ENCODE measurements around the gene PIGR.

The PIGR gene

DNA sequence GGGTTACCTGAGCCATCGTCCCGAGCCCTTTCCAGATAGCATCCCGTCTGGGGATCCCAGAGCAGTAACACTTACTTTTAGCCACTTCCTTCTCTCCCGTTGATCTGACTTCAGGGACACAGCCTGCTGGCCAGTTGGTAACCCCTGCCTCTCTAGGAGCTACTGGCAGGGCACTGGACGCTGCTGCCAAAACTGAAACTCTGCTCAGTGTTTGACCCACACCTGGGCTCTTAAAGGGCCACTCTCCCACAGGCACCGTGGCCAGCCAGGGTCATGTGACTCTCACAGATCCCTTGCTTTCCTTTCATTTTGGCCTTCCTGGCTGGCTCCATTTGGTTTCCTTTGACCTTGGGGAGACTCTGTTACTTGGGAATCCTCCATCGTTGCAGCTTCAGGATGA, at the start of gene PIGR:
Gene PIGR (minus strand): TSS at position 206 of the 400 bp plus-strand sequence. CDS start 5,935 bp downstream, outside the sequence.
- Histone ChIP-seq H3K27ac (ENCODE audit: low read length) (no peak within 1 kb of the TSS), H3K27me3 (ENCODE audit: insufficient read depth, low read length, poor library complexity) (no peaks in the 10 kb centered on the region), H3K4me3 (ENCODE audit: low read depth in 1 of 2, low read length in 2 of 2) (no peak within 1 kb of the TSS), H3K9ac (ENCODE audit: low read depth, low read length) (no peak within 1 kb of the TSS), H4K20me1 (ENCODE audit: insufficient read depth, low read length) (no peaks in the 10 kb centered on the region), H3K36me3 (ENCODE audit: insufficient read depth, low read length) (no peaks in the 10 kb centered on the region), H3K4me2 (ENCODE audit: insufficient read depth, low read length) (no peak within 1 kb of the TSS), H3K4me1 (ENCODE audit: insufficient read depth, low read length) (no peaks in the 10 kb centered on the region), H2AFZ (ENCODE audit: low read depth, low read length) (no peak within 1 kb of the TSS), H3K79me2 (ENCODE audit: insufficient read depth, low read length) (no peaks in the 10 kb centered on the region), H3K9me3 (ENCODE audit: insufficient read depth, low read length, severe bottlenecking) (no peaks in the 10 kb centered on the region)
- TF ChIP-seq EZH2 (IDR thresholded peaks at IDR 0.05; ENCODE audit: borderline replicate concordance, low read depth, low read length, severe bottlenecking) (no peak), CTCF (IDR thresholded peaks at IDR 0.05; ENCODE audit: borderline replicate concordance, extremely low read depth, low read length, poor library complexity, severe bottlenecking) (no peak)
- ATAC-seq (ENCODE audit: insufficient read depth, low read depth) (no peak), DNase-seq (no peak)

GRCh38 chr1:206992790-206993189, 46.5 kb upstream of the PIGR start:
- Histone ChIP-seq H3K9ac (ENCODE audit: low read depth, low read length) (no peak overlapping the region), H3K4me2 (ENCODE audit: insufficient read depth, low read length) (no peak overlapping the region), H3K79me2 (ENCODE audit: insufficient read depth, low read length) (no peaks in the 10 kb centered on the region), H3K4me3 (ENCODE audit: low read depth in 1 of 2, low read length in 2 of 2) (no peak overlapping the region), H3K36me3 (ENCODE audit: insufficient read depth, low read length) (no peaks in the 10 kb centered on the region), H3K27ac (ENCODE audit: low read length) (no peak overlapping the region), H3K4me1 (ENCODE audit: insufficient read depth, low read length) (no peaks in the 10 kb centered on the region), H2AFZ (ENCODE audit: low read depth, low read length) (no peak overlapping the region), H4K20me1 (ENCODE audit: insufficient read depth, low read length) (no peaks in the 10 kb centered on the region), H3K27me3 (ENCODE audit: insufficient read depth, low read length, poor library complexity) (peaks cover 15% of the 10 kb centered on the region), H3K9me3 (ENCODE audit: insufficient read depth, low read length, severe bottlenecking) (no peaks in the 10 kb centered on the region)
- ATAC-seq (ENCODE audit: insufficient read depth, low read depth) = no peak
- no peak for DNase-seq
- TF ChIP-seq EZH2 (IDR thresholded peaks at IDR 0.05; ENCODE audit: borderline replicate concordance, low read depth, low read length, severe bottlenecking) (no peak), CTCF (IDR thresholded peaks at IDR 0.05; ENCODE audit: borderline replicate concordance, extremely low read depth, low read length, poor library complexity, severe bottlenecking) (no peak)

GRCh38 chr1:206987873-206988272, 41.6 kb upstream of the PIGR start:
- Histone ChIP-seq H3K9me3 (ENCODE audit: insufficient read depth, low read length, severe bottlenecking) (no peaks in the 10 kb centered on the region), H3K4me2 (ENCODE audit: insufficient read depth, low read length) (no peak overlapping the region), H3K4me3 (ENCODE audit: low read depth in 1 of 2, low read length in 2 of 2) (no peak overlapping the region), H3K27ac (ENCODE audit: low read length) (no peak overlapping the region), H3K36me3 (ENCODE audit: insufficient read depth, low read length) (no peaks in the 10 kb centered on the region), H3K9ac (ENCODE audit: low read depth, low read length) (no peak overlapping the region), H2AFZ (ENCODE audit: low read depth, low read length) (no peak overlapping the region), H3K79me2 (ENCODE audit: insufficient read depth, low read length) (no peaks in the 10 kb centered on the region), H4K20me1 (ENCODE audit: insufficient read depth, low read length) (no peaks in the 10 kb centered on the region), H3K4me1 (ENCODE audit: insufficient read depth, low read length) (no peaks in the 10 kb centered on the region), H3K27me3 (ENCODE audit: insufficient read depth, low read length, poor library complexity) (peaks cover 11% of the 10 kb centered on the region)
- no peak for ATAC-seq (ENCODE audit: insufficient read depth, low read depth)
- no peak for DNase-seq
- TF ChIP-seq EZH2 (IDR thresholded peaks at IDR 0.05; ENCODE audit: borderline replicate concordance, low read depth, low read length, severe bottlenecking) (no peak), CTCF (IDR thresholded peaks at IDR 0.05; ENCODE audit: borderline replicate concordance, extremely low read depth, low read length, poor library complexity, severe bottlenecking) (no peak)

- no peak for ATAC-seq (ENCODE audit: insufficient read depth, low read depth)
- no peak overlapping the region for H2AFZ ChIP-seq (ENCODE audit: low read depth, low read length)
- TF ChIP-seq EZH2 (IDR thresholded peaks at IDR 0.05; ENCODE audit: borderline replicate concordance, low read depth, low read length, severe bottlenecking) = no peak
- no peak for TF ChIP-seq CTCF (IDR thresholded peaks at IDR 0.05; ENCODE audit: borderline replicate concordance, extremely low read depth, low read length, poor library complexity, severe bottlenecking)
- no peaks in the 10 kb centered on the region for H3K4me1 ChIP-seq (ENCODE audit: insufficient read depth, low read length)
- DNase-seq = no peak
- no peak overlapping the region for H3K27ac ChIP-seq (ENCODE audit: low read length)
- H3K4me3 ChIP-seq (ENCODE audit: low read depth in 1 of 2, low read length in 2 of 2) = no peak overlapping the region
- no peaks in the 10 kb centered on the region for H3K36me3 ChIP-seq (ENCODE audit: insufficient read depth, low read length)
- H3K79me2 ChIP-seq (ENCODE audit: insufficient read depth, low read length) = no peaks in the 10 kb centered on the region
- H3K4me2 ChIP-seq (ENCODE audit: insufficient read depth, low read length) = no peak overlapping the region
- peaks cover 11% of the 10 kb centered on the region for H3K27me3 ChIP-seq (ENCODE audit: insufficient read depth, low read length, poor library complexity)
- no peak overlapping the region for H3K9ac ChIP-seq (ENCODE audit: low read depth, low read length)
- no peaks in the 10 kb centered on the region for H4K20me1 ChIP-seq (ENCODE audit: insufficient read depth, low read length)
- no peaks in the 10 kb centered on the region for H3K9me3 ChIP-seq (ENCODE audit: insufficient read depth, low read length, severe bottlenecking)
These were observed 40.6 kb upstream of the PIGR start for GRCh38 chr1:206986885-206987284.

All from DND-41 (cell line).